HG02973 (cell line): ENCODE results near the gene EIF3M.

Experiments used
- ATAC-seq: cut with Tn5 transposase; IDR thresholded peaks from one replicate; pipeline ENCODE4 v1.9.1; 2021; ENCODE audit warnings: moderate library complexity; ENCODE audit not compliant: unreplicated experiment

EIF3M gene

DNA sequence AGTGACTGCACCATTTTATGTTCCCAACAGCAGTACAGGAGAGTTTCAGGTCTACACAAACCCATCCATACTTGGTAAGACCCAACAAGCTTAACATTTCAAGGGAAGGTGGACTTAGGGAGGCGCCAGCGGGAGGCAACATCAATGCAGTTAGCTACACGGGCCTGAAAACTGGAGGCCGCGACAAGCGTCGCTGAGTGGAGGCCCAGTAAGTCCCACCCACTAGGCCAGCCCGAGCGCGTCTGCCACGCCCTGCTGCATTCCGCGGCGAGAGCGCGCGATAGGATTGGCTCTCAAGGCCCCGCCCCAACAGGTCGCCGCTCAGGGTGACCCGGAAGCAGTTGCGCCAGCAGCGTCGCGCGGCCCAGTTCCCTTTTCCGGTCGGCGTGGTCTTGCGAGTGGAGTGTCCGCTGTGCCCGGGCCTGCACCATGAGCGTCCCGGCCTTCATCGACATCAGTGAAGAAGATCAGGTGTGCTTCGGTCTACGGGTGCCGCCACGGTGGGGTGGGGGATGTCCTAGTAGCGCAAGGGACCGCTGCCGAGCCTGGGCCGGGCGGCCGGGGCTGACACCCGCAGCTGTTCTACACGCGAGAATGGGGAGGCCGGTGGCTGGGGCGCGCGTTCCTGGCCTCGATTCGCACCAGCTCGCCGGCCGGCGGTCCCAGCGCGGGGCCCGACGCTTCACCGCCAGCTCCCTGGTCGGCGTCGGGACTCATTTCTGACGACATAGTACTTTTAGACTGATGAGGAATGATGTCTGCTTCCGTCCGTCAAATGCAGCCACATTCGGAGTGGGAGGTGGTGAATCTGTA is at the start of gene EIF3M:
Gene EIF3M, plus strand, starts transcription at position 373 of the 813 bp plus-strand sequence. Its CDS starts 57 bp downstream, at position 430.
- ATAC-seq = peak; percentile 96

DNA sequence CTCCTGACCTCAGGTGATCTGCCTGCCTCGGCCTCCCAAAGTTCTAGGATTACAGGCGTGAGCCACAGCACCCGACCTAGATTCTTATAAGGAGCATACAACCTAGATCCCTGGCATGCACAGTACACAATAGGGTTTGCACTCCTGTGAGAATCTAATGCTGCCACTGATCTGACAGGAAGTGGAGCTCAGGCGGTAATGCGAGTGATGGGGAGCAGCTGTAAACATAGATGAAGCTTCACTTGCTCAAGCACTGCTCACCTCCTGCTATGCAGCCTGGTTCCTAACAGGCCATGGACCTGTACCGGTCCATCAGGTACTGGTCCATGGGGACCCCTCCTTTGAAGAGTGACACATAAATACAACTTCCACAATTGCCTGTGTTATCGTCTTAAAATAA is 44.8 kb upstream of the EIF3M start:
- ATAC-seq = no peak

DNA sequence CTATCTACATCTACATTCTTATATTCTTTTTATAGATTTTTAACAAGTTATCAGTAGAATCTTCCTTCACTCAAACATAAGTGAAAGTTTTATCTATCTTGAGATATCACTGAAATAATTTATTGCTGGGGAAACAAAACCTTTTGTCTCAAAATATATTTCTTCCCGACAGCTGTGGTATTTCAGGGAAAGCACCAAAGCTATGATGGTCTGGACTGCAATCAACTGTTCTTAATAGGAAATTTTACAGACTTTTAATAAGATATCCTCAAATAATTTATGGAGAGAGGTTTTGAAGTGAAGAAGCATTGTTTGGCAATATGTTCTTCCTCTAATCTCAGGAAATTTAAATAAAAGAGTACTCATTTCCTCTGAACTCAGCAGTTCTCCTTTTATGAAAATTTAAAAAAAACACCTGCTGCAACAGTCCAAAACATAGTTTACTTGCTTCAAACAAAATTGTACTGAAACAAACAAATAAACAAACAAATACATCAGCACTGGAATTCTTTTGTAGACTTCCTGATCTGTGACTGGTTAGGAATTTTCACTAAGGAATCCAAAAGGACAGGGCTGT is 33.9 kb upstream of the EIF3M start:
- no peak for ATAC-seq

DNA sequence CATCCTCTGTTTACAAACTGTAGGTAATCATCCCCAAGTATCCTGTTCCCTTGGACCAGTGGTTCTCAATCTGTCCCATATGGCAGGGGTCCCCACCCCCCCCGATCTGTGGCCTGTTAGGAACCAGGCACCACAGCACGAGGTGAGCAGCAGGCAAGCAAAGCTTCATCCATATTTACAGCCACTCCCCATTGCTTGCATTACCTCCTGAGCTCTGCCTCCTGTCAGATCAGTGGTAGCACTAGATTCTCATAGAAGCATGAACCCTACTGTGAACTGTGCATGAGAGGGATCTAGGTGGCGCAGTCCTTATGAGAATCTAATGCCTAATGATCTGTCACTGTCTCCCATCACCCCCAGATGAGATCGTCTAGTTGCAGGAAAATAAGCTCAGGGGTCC is 33.4 kb upstream of the EIF3M start:
- ATAC-seq = no peak

DNA sequence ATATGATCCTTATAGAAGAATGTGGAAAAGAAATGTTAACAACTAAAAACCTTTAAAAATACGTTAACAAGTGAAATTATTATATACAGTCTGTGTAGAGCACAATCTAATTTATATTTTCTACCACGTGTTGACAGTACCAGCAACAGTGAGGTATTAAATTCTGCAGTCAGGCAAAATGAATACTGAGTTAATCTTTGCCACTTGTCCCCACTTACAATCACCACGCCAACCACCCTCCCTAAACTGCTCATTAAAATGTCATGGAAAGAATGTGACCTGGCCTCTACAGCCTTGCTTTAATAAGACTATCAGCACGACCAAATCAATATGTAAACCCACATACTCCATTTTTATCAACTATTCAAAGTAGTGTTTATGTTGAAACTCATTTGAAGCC is 28.5 kb upstream of the EIF3M start:
- ATAC-seq = no peak

DNA sequence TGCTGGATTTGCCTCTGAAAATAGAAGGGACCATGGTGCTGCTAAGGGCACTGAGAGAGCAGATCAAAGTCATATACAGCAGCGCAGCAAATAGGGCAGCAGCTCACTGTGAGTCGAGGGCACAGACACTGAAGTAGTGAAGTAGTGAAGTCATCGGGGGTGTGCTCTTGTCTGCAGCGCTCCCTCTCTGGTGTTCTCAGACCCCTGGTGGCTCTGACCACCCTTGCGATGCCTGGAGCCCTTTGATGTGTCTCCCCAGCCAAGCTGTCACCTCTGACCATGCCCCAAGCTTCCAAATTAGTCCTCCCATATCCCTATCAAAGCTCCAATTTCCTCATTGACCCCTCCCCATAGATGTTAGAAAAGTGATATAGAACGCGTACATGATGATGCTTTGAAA is 27.7 kb upstream of the EIF3M start:
- ATAC-seq = no peak

DNA sequence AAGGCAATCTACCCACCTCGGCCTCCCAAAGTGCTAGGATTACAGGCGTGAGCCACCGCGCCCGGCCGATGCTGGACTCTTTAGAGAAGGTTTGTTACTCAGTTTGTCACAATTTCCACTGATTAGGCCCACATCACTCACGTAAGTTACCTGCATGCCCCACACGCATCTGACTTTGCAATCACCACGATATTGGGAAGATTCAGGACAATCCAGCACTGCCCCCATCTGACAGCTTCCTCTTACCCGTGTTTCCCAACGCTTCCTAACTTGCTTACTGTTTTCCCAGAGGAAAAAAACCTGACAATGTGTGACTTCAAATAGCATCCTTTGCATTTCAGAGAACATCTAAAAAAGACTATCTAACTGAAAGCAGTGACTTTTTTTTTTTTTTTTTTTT is 21.8 kb upstream of the EIF3M start:
- no peak for ATAC-seq

DNA sequence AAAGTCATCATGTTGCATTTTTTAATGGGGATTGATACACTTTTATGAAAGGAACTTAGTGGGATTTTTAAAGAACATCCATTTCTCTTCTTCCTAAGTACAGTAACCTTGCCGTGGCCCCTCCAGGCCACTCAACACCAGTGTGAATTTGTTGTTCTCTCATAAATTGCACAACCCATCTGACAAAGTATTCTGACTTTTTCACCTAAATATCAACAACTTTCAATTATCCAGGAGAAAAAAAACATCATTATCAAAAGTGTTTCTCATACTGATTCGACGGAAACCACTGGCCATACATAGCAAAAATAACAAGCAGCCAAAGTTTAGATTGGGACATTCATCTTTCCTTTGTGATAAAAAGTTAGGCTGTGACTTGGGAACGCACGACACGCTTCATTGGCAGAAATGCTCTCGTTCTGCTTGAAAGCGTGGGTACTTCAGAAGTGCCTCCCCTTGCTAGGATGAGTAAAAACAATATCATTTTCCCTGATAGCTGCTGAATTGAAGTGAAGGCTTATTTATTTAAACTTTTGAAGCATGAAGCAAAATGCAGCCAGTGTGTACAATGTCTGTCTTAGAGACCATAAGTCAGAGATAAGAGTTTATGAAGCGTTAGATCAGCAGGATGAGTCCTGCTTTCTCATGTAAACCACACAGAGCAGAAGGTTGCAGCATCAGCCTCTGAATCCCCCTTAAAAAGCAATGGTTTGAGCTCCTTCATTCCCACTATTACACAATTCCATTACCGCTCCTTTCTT is 20.6 kb upstream of the EIF3M start:
- ATAC-seq = no peak

DNA sequence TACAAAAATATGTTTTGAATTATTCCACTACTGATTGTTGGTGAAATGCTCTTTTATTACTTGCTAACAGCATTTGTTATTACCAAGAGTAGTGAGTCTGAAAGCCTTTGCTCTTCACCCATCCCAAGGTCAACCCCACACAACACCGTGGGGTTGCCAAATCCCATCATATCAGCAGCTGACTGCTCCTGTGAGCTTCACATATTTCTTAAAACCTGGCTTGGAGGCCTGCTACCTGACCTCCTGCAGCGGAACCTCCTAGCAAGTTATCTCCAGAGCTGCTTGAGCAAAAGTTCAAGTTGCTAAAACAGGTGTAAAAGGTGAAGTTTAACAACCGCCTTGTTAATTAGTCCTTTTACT is 20.1 kb upstream of the EIF3M start:
- no peak for ATAC-seq

DNA sequence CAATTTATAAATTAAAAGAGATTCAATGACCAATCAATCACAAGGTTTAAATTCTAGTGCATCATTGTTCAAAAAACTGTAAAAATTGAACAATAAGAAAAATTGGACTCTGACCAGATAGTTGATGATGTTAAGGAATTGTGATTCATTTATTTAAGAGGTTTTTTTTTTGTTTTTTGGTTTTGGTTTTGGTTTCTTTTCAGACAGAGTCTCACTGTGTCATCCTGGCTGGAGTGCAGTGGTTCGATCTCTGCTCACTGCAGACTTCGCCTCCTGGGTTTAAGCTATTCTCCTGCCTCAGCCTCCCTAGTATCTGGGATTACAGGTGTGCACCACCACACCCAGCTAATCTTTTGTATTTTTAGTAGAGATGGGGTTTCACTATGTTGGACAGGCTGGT is 17.1 kb upstream of the EIF3M start:
- no peak for ATAC-seq

DNA sequence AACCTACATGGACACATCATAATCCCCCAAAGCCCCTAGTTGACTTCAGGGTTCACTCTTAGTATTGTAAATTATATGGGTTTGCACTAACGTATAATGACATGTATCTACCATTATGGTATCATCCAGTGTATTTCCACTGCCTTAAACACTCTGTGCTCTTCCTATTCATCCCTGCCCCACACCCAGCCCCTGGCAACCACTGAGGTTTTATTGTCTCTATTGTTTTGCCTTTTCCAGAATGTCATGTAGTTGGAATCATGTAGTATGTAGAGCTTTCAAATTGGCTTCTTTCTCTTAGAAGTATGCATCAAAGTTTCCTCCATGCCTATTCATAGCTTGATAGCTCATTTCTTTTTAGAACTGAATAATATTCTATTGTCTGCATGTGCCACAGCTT is 16.5 kb upstream of the EIF3M start:
- ATAC-seq = no peak

DNA sequence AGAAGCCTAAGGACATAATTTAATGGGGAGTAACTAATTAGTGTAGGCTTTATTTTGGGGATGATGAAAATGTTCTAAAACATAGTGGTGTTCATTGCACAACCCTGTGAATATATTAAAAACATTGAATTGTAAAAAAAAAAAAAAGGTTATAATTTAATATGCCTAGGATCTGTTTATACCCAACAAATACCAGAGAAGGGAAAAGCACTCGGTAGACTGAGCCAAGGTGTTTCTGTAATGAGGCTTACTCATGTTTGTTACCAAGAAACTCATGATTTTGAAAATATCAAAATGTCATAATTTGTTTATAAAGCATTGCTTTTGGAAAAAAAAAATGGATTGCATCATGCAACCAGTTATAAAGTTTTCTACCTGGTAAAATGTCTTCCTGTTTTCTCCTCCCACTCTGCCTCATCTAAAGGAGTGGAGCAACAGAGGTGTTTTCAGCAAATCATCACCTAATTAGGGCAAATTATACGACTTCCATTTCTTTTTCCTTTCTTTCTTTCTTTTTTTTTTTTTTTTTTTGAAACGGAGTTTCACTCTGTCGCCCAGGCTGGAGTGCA is 14.2 kb upstream of the EIF3M start:
- ATAC-seq = no peak

DNA sequence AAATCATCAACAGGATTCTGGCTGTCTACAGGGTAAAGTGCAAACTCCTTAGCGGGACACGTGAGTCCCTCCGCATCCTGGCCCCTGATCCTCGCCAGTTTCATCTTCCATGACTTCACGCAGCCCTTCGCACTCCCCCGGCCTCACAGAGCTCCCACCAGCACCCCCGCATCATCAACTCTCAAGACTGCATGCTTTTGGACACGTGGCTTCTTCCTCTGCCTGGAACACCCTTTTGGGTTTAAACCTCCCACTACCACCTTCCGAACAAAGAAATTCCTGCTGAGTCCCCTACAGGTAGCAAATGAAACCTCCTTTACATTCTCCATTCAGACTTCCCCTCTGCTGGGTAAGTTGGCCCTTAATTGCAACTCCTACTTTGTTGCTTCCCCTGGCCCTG is 12.6 kb upstream of the EIF3M start:
- ATAC-seq = no peak

DNA sequence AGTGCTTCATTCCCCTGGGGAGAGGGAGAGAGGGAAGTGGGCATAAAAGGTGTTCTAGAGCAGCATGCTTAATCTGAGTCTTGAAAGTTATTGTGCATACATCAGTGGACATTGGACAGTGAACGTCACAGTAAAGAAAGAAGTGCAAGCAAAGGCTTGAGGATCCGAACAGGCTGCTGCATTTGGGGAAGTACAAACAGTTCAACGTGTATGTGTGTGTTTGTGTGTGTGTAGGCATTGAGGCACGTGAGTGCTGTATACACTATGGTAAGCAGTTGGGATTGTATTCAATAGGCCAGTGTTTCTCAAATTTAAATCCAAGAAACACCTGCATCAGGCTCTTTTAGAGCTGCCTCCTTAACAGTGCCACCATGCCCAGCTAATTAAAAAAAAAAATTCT is 10.4 kb upstream of the EIF3M start:
- no peak for ATAC-seq

DNA sequence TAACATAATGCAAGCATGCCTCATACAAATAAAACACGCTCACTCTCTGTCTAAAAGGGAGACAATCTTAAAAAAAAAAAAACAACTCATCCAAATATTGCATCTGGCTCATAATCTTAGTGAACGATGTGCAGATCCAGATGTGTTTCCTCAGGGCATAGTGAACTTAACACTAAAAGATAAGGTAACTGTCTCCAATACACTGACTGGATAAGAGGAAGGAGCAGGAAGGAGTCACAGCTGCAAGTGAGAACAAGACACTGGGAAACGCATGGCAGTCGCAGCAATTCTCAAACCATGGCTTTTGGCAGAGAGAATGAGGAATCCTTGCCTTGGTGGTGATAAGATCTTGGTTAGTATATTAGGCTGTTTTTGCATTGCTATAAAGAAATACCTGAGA is 9.2 kb upstream of the EIF3M start:
- no peak for ATAC-seq

DNA sequence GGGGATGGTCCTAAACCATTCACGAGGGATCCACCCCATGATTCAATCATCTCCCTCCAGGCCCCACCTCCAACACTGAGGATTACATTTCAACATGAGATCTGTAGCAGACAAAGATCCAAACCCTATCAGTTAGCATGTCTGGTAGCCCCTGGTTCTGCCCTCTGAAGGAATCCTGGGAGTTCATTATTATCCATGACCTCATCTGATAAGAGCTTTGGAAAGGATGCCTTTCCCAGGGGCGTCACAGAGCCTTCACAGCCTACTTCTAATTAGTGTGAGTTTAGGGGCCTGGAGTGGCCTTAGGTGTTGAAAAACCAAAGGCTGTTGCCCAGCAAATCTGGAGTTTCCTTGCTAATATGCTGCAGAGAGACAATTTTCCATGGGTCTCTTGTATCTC is 8.6 kb upstream of the EIF3M start:
- ATAC-seq = no peak

DNA sequence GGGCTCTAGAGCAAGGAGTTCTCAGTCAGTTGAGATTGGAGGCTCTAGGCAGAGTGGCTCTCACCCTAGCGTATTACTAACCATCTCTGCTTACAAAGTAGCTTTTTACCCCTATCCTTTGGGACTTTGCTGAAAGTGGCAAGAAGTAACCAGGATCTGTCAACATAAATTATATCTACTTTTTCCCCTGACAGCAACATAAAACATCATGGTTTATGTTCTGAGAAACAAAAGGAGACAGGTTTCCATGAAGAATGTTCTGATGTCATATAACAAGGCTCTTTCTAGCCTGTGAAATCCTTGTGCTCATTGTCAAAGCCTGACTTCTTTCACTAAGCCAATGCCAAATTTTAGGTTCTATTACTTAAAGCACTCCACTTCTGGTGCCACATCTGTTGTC is 7.2 kb upstream of the EIF3M start:
- no peak for ATAC-seq

DNA sequence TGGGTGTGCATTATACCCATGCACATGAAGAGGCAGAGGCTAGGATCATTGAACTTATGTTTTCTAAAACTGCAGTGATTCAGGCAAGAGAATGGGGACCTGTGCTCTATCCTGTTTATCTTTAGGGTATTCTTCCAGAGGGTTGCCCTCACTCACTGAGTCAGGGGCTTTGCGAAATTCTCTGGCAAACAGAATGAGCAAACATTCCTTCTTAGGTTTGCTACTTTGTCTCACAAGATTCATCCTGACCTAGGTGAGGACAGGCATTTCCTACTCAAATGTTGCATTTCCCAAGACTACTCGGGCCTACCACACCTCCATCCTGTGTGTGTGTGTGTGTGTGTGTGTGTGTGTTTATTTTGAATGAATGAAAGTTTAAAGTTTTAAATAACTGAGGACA is 2.7 kb upstream of the EIF3M start:
- ATAC-seq = no peak

DNA sequence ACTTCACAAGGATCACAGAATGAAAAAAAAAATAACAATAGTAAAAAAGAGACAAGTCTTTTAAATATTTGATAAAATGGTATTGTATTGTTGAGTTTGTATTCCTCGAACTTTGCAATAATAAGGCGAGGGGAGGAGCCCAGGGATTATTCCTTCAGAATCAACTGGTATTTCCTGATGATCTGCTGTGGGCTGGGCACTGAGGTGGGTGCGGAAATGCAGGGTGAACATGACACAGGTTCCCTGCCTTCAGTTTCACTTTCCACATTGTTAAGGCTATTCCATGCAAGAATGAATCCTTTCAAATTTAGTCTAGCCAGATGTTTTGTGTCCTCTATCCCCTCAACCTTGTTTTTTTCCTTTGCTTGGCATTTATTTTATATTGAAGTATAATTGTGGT is 2.1 kb upstream of the EIF3M start:
- no peak for ATAC-seq

DNA sequence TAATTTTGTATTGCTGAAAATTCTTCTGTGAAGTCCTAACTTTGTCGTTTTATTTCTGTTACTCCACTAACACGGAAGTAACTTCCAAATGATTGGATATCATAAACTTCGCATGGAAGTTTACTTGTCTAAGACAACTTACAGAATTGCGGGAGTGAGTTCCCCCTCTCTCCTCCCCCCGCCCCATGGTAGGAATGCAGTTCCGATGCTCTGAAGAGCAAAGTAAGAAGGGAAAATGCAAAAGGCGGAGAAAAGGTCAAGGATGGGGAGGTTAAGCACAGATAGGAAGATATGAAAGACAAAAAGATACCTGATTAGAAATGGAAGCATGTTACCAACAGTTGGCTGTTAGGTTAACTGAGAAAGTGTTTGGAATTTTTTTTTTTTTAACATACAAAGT is 1.3 kb downstream of the EIF3M start:
- ATAC-seq = no peak

DNA sequence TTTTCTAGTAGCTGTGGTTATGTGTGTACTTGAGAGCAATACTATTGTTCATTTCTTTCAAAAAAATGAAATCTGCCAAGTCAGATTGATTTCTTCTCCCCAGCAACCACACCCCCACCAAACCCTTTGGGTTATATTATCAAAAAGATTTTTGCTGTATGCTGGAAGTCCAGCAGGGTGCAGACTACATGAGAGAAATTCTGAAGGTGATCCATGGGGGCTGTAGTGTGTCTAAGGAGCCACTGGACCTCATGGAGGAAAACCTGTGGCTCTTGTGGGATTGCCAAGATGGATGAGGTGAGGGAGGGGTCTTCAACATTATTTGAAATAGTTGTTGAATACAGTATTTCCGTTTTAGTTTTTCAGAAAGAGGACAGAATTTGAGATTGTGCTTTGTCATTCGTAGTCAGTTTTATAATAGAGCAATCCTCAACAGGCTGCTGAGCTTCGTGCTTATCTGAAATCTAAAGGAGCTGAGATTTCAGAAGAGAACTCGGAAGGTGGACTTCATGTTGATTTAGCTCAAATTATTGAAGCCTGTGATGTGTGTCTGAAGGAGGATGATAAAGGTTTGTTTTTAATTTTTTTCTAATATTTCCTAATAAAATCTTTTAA is 3.1 kb downstream of the EIF3M start:
- ATAC-seq = no peak
